Measurements from ENCODE around the gene FBXL19. TPM values are rescaled to one million over a fixed set of nuclear protein-coding genes. Genes with fewer than 3 reads are reported as not detected.

The FBXL19 gene
- total RNA-seq, 1 experiment from 2014 or later, result 84.3 TPM

DNA sequence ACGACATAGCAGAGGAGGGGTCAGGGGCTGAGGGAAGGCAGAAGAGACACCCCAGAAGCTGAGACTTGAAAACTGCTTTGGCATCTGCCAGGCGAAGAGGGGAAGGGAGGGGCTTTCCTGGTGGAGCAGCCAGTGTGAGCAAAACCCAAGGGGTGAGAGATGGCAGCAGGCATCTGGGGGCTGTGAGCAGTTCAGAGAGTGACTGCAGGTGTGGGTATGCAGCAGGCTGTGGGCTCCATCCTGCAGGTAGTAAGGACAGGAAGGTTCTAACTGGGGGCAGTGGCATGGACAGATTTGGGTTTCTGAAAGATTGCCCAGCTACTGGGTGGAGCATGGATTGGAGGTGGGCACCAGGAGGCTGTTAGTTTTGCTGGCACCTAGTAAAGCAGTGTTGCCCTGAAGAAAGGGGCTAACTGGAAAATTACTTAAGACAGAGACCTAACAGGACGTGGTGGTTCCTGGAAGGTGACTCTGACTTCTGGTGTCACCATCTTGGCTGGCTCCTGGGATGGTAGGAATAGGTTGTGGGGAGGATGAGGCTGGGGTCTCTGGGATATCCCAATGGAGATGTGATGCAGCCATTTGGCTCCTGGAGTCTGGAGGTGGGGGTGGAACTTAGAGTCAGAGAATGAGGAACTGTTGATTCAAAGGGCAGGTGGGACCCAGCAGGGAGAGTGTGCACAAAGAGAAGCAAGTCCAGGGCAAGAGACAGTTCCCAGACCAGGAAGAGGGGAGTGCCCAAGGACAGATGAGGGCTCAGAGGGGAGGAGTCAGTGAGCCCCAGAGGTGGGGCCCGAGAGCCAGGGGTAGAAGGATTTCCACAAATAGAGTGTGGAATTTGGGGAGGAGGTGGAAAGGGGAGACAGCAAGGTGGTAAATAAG is 40.7 kb upstream of the FBXL19 start:
- no peaks in the 10 kb centered on the region for H3K9me3 Mint-ChIP-seq
- H3K27ac Mint-ChIP-seq, result peak overlapping the region; percentile 55; the same call in 1 of the 2 replicates
- peak; percentile 67 for ATAC-seq
- TF ChIP-seq ZNF671 (CRISPR knock-in tag; IDR thresholded peaks at IDR 0.05) (no peak), KAT7 (CRISPR knock-in tag; IDR thresholded peaks at IDR 0.05; ENCODE audit: borderline replicate concordance) (no peak), GABPB1 (CRISPR knock-in tag; IDR thresholded peaks at IDR 0.05) (no peak), TEAD4 (CRISPR knock-in tag; IDR thresholded peaks at IDR 0.05) (no peak), E2F5 (CRISPR knock-in tag; IDR thresholded peaks at IDR 0.05) (no peak), NFE2L1 (CRISPR knock-in tag; IDR thresholded peaks at IDR 0.05) (no peak), TP53 (CRISPR knock-in tag; IDR thresholded peaks at IDR 0.05) (no peak), SP1 (CRISPR knock-in tag; conservative IDR thresholded peaks at IDR 0.05) (no peak), FOXP1 (CRISPR knock-in tag; IDR thresholded peaks at IDR 0.05; ENCODE audit: borderline replicate concordance) (no peak), STAT6 (CRISPR knock-in tag; conservative IDR thresholded peaks at IDR 0.05; ENCODE audit: low read depth) (no peak), JUN (CRISPR knock-in tag; IDR thresholded peaks at IDR 0.05) (no peak), ATF1 (CRISPR knock-in tag; IDR thresholded peaks at IDR 0.05) (no peak), ZNF532 (CRISPR knock-in tag; IDR thresholded peaks at IDR 0.05; ENCODE audit: borderline replicate concordance) (no peak), PRDM15 (CRISPR knock-in tag; IDR thresholded peaks at IDR 0.05) (no peak), MXD4 (CRISPR knock-in tag; IDR thresholded peaks at IDR 0.05; ENCODE audit: borderline replicate concordance) (no peak), MLX (CRISPR knock-in tag; IDR thresholded peaks at IDR 0.05) (no peak), ZBTB21 (CRISPR knock-in tag; IDR thresholded peaks at IDR 0.05; ENCODE audit: borderline replicate concordance) (no peak)
- ChIA-PET POLR2A (no interaction called here), CTCF (interaction anchor here (1.5 kb wide), 1 partner anchor 38 kb away, joined by 3 read pairs; no protein-coding TSS in a partner anchor)
- DNase-seq (ENCODE audit: low spot score), result no peak
- peaks cover 8% of the 10 kb centered on the region for H3K4me1 Mint-ChIP-seq
- peaks cover 9% of the 10 kb centered on the region; the same call in 1 of the 2 replicates for H3K36me3 Mint-ChIP-seq
- no peak overlapping the region for H3K4me3 Mint-ChIP-seq
- H3K27me3 Mint-ChIP-seq (ENCODE audit: low read depth), result no peaks in the 10 kb centered on the region

Measured in WTC11 (cell line).